Epithelial cell of proximal tubule (primary cell): ENCODE results near the gene BCAM. TPM values are rescaled to one million over a fixed set of nuclear protein-coding genes. Genes with fewer than 3 reads are reported as not detected.

Experiments
- DNase-seq: peaks from one replicate; pipeline ENCODE4 v3.0.0-alpha.2; 2011; ENCODE audit warnings: low read depth
- H3K4me3 ChIP-seq: 2 replicates; pipeline ENCODE4 v1.5.1; 2011; ENCODE audit warnings: low read depth, mild to moderate bottlenecking, low read length
- total RNA-seq: library from RNA; depleted of rRNA; stranded (reverse); fragments of >200 nt; gene quantifications from 2 replicates; pipeline ENCODE4 v1.2.3, GENCODE V29; 2015
- TF ChIP-seq, protein P1 (sequence below): conservative IDR thresholded peaks from 2 replicates; pipeline ENCODE4 v1.5.1; 2012; ENCODE audit warnings: low read depth, mild to moderate bottlenecking, low read length

The BCAM gene
- total RNA-seq, 1 donor from 2014 or later: 27.7 TPM

- no peak for DNase-seq
- TF ChIP-seq, protein P1, sequence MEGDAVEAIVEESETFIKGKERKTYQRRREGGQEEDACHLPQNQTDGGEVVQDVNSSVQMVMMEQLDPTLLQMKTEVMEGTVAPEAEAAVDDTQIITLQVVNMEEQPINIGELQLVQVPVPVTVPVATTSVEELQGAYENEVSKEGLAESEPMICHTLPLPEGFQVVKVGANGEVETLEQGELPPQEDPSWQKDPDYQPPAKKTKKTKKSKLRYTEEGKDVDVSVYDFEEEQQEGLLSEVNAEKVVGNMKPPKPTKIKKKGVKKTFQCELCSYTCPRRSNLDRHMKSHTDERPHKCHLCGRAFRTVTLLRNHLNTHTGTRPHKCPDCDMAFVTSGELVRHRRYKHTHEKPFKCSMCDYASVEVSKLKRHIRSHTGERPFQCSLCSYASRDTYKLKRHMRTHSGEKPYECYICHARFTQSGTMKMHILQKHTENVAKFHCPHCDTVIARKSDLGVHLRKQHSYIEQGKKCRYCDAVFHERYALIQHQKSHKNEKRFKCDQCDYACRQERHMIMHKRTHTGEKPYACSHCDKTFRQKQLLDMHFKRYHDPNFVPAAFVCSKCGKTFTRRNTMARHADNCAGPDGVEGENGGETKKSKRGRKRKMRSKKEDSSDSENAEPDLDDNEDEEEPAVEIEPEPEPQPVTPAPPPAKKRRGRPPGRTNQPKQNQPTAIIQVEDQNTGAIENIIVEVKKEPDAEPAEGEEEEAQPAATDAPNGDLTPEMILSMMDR: no peak
- peak overlapping the region; percentile 99 for H3K4me3 ChIP-seq
Observed at GRCh38 chr19:44847144-44848035, 38.5 kb downstream of the BCAM start.

DNA sequence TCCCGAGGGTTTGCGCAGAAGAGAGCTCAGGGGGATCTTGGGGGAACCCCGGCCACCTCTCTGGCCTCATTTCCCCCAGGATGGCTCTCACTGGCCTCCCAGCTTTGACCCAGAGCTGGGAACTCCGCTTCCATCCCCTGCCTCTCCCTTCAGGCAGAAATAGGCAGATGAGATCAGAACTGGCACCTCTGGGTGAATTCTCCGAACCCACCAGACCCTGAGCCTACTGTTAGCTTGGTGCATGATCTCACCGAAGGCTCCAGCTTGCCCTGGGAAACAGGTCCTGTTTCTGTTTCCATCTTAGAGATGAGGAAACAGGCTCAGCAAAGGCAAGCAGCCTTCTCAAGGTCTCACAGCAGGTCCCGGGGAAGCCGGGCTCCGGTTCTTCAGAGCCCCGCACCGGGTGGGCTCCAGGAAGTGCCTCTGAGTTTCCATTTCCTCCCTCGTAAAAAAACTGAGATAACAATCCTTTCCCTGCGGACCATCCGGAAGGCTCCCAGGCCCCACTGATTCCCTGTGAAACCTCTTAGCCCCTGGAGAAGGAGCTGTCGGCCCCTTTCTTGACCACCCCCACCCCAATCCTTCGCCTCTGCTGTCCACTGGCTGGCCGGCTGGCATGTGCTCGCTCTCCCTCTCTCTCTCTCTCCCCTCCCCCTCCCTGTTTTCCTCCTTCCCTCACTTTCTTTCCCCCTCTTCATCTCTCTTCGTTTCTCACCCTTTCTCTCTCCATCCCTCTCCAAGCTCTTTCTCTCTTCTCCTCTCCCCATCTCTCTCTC lies 39.3 kb downstream of the BCAM start:
- DNase-seq: peak; percentile 51
- peak overlapping the region; percentile 99 for H3K4me3 ChIP-seq
- TF ChIP-seq, protein P1: no peak

DNA sequence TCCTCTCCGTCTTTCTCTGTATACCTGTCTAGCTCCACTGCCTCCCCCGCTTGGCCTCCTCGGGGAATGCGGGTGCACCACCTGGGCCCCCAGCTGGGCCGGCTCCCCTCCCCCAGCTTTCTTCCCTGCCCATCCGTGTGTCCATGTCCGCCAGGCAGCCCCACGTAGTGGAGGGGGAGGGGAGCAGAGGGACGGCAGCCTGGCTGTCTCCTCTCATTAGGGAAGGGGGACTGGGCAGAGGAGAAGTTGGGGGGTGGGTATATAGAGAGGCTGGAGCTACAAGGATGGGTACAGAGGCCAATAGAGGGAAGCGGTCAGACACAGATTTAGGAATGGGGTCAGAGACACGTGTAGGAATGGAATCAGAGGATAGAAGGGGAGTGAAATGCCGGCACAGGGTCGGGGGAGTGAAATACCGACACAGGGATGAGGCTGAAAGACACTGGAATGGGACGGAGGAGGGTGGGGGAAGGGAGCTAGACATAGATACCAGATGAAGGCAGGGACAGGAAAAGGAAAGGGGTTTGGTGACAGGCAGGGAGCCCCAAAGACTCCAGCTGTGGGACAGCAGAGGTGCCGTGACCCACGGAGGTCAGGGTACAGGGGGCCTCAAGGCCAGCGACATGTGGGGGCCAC lies 40.0 kb downstream of the BCAM start:
- peak overlapping the region; percentile 99 for H3K4me3 ChIP-seq
- TF ChIP-seq, protein P1: no peak
- DNase-seq: no peak

GRCh38 chr19:44850641-44851109 lies 41.8 kb downstream of the BCAM start:
- no peak overlapping the region for H3K4me3 ChIP-seq
- no peak for DNase-seq
- TF ChIP-seq, protein P1: no peak

- H3K4me3 ChIP-seq: no peak overlapping the region
- TF ChIP-seq, protein P1: no peak
- DNase-seq: no peak
Observed at GRCh38 chr19:44851427-44851826, 42.5 kb downstream of the BCAM start.

GRCh38 chr19:44855606-44856005 lies 46.7 kb downstream of the BCAM start:
- TF ChIP-seq, protein P1: no peak
- H3K4me3 ChIP-seq: no peak overlapping the region
- no peak for DNase-seq
